Activated CD4-positive, CD25-positive, alpha-beta regulatory T cell treated with anti-CD3 and anti-CD28 coated beads, Interleukin-2, amount 50 U/mL, for 16 hours (primary cell): ENCODE measurements around the gene EEF1A1.
"Not testable (repeated sequence)": the region's sequence is repeated elsewhere in the genome, so short reads cannot be mapped to it uniquely, and the experiment has no call there.

Source experiments
- DNase-seq: peaks from one replicate; pipeline ENCODE4 v3.0.0-alpha.2; 2020; ENCODE audit warnings: low read depth, low spot score

EEF1A1 gene

DNA sequence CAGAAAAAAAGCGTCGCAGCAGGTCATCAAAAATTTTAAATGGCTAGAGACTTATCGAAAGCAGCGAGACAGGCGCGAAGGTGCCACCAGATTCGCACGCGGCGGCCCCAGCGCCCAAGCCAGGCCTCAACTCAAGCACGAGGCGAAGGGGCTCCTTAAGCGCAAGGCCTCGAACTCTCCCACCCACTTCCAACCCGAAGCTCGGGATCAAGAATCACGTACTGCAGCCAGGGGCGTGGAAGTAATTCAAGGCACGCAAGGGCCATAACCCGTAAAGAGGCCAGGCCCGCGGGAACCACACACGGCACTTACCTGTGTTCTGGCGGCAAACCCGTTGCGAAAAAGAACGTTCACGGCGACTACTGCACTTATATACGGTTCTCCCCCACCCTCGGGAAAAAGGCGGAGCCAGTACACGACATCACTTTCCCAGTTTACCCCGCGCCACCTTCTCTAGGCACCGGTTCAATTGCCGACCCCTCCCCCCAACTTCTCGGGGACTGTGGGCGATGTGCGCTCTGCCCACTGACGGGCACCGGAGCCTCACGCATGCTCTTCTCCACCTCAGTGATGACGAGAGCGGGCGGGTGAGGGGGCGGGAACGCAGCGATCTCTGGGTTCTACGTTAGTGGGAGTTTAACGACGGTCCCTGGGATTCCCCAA, at the start of gene EEF1A1:
TSS of gene EEF1A1 (minus strand) at position 345 of the 663 bp plus-strand sequence. CDS start 1,006 bp downstream, outside the sequence.
- DNase-seq = peak; percentile 100

DNA sequence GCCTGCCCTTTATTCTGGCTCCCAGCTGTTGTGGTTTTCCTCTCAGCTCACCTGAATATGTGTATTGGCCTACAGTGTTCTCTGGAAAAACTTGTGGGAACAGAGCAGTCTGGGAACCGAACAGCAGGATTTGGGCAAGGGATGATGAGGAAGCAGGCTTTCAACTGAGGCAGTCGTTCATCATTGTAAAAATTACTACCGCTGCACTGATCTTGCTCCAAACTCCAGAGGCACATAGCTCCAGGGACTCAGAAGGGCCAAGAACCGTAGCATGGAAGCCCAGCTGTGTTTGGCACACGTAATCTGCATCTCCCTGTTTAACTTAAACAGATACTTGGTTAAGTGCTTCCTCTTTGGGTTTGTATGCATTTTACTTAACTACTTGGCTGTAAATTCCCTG, 48.3 kb upstream of the EEF1A1 start:
- DNase-seq = no peak

DNA sequence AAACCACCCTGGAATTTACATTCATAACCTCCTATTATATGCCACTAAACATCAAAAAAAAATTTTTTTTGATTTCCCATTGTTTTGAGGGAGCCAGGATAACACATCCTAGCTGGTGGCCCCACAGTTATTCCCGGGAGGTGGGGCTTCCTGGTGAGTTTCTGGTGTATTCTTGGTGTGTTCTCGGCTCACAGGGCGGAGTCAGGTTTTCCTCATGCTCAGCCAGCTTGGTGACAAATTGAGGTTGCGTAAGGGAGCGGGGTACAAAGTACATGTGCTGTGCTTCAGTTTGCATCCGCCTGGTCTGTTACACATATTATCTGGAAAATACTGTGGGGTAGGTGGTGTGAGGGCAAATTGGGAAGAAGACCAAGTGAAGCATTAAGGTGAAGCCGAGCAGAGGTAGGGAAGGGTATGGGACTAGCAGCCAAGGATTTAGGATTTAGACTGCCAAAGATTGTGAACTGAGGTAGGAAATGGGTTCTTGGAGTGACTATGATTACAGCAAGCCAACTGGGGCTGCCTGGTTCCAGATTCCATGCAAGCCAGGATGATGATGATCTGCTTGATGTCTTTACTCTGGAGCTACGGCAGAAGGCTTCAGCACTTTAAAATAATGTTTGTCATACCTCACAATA, 46.2 kb upstream of the EEF1A1 start:
- no peak for DNase-seq

DNA sequence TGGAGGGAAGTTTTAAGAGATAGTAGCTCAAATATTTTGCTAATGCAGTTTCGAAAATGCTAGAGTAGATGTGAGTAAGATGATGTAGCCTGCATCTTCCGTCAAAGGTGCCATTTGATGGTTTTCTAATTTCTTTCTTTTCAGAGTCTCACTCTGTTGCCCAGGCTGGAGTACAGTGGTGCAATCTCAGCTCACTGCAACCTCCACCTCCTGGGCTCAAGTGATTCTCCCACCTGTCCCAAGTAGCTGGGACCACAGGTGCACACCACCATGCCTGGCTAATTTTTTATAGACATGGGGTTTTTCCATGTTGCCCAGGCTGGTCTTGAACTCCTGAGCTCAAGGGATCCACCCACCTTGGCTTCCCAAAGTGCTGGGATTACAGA, 45.6 kb upstream of the EEF1A1 start:
- DNase-seq = not testable (repeated sequence)

DNA sequence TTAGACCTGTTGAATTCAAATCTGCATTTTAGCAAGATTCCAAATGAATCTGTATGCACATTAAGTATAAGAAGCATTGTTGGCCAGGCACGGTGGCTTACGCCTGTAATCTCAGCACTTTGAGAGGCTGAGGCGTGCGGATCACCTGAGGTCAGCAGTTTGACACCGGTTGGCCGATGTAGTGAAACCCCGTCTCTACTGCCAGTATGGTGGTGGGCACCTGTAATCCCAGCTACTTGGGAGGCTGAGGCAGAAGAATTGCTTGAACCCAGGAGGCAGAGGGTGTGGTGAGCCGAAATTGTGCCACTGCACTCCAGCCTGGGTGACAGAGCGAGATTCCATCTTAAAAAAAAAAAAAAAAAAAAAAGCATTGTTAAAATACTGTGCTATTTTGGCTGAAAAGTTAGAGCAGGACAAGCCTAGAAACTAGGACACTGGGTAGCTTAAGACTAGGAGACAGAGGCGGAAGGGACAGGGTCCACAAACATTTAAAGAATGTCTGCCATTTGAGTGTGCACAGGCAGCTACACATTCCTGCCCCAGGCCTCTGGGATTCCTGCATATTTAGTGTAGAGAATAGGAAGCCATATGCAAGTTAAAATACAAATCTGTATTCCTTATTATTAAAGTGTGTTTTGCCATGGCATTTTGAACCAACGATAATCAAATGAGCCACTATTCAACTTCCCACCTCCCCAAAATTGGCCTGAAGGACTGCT, 45.1 kb upstream of the EEF1A1 start:
- DNase-seq = no peak

DNA sequence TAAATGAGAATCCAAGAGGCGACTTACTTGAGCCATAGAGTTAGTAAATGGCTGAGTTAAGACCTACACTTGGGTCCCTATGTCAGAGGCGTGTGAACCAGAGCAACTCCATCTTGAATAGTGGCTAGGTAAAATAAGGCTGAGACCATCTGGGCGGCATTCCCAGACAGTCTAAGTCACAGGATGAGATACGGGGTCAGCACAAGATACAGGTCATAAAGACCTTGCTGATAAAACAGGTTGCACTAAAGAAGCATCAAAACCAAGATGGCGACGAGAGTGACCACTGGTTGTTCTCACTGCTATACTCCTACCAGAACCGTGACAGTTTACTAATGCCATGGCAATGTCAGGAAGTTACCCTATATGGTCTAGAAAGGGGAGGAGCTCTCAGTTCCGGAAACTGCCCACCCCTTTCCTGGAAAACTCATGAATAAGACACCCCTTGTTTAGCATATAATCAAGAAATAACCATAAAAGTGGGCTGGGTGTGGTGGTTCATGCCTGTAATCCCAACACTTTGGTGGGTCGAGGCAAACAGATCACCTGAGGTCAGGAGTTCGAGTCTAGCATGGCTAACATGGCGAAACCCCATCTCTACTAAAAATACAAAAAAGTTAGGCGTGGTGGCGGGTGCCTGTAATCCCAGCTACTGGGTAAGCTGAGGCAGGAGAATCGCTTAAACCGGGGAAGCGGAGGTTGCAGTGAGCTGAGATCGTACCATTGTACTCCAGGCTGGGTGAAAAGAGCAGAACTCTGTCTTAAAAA, 43.9 kb upstream of the EEF1A1 start:
- no peak for DNase-seq

DNA sequence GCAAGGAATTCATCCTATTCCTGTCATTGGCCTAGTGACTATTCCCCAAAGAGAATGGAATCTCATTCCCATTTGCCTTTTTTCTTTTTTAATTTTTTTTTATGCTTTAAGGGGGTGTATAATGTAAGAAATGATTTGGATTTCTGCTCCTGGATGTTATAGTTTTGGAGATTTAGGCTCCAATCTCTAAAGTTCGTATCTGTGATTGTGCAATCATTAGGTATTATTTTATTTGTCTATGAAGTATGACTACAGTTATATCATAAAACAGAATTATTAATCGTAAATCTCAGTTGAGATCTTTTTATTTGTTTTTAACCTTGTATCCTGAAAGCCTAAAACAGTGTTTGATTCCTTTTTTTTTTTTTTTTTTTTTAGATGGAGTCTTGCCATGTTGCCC, 41.7 kb upstream of the EEF1A1 start:
- no peak for DNase-seq

DNA sequence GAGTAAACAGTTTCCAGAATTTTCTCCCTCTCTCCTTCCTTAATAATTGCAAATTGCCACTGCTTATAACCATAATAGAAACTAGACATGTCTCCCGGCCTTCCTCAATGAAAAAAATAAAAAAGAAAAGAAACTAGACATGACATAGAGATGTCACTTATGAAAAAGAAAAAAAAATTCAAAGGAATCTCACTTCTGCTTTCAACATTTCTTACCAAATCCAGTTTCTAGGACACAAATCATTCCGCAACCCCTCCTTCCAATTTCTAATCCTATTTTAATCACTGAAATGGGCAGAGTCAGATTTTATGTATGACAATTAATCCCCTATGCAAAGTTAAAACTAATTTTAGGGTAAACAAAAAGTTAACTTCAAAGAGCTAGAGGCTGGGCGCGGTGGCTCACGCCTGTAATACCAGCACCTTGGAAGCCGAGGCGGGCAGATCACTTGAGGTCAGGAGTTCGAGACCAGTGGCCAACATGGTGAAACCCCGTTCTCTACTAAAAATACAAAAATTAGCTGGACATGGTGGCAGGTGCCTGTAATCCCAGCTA, 40.1 kb upstream of the EEF1A1 start:
- DNase-seq = no peak

DNA sequence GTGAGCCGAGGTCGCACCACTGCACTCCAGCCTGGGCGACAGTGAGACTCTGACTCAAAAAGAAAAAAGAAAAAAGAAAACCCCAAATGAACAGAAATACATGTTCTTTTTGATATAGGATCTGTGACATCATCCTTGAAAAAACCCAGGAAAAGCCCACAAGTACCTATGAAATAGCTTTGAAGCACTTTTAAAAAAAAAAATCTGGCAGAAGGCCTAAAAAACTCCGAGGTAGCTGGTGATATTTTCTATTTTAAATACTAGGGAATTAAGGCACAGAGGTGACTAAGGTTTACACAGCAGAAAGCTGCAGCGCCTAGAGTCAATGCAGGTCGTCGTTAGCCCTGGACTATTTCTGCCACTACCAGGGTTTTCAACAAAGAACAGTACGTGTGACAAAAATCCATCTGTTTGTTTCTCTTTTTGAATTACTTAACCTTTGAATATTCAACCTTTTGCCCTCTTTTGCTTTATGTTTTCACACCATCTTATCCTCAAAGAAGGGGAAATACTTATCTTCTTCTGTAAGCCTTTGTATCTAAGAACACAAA, 39.4 kb upstream of the EEF1A1 start:
- no peak for DNase-seq

DNA sequence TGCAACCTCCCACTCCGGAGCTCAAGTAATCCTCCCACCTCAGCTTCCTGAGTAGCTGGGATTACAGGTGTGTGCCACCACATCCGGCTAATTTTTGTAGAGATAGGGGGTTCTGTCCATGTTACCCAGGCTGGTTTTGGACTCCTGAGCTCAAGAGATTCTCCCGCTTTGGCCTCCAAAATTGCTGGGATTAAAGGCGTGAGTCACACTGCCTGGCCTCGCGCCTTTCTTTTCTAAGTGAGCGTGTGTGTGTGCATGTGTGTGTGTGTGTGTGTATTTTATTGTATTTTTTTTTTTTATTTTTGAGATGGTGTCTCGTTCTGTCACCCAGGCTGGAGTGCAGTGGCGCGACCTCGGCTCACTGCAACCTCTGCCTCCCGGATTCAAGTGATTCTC, 38.6 kb upstream of the EEF1A1 start:
- DNase-seq = not testable (repeated sequence)

DNA sequence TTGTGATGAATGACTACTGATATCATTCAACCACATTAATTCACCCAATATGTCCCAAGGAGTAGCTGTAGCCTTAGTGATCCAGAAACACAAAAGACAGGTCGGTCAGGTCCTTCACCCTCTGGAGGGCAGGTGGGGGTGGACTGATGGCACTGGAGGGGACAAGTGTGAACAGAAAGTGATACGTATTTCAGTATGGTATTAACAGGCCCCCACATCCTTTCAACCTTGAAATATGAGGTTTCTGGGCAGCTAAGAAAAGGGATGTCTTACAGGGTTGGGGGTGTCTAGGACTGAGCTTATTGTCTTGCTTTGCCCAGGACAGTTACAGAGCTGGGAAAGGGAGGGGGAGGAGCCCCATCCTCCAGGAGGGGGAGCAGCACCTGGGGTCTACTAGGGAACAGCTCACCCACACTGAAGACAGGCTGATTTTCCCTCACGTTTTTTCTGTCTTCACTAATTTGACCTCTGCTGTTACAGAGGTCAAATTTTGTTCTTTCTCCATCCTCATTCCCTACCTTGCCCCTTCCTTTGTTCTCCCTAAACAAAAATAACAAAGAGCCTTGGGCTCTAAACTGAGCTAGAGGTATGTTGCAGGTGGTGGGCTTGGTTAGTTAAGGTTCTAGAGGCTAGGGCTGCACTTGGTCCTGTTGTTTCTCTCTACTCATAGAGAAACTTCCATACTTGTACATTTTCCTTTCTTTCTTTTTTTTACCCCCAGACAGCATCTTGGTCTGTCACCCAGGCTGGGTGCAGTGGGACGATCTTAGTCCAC, 38.0 kb upstream of the EEF1A1 start:
- no peak for DNase-seq

DNA sequence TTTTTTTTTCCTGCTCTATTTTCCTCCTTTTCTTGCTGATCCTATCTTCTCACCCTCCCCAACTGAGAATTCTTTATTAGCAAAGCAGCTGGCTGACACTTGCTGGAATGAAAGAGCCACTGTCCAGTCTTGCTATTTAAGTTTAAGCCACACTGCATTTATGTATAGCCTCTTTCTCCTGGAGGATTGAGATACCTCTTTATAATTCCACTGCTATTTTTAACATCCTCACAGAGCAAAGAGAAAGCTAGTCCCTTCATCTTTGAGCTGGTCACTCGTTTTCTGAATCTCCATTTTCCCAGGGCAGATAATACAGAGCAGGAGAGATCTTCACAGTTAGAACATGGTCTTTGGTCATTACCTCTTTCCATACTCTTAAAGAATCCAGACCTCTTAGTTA, 36.0 kb upstream of the EEF1A1 start:
- DNase-seq = no peak

DNA sequence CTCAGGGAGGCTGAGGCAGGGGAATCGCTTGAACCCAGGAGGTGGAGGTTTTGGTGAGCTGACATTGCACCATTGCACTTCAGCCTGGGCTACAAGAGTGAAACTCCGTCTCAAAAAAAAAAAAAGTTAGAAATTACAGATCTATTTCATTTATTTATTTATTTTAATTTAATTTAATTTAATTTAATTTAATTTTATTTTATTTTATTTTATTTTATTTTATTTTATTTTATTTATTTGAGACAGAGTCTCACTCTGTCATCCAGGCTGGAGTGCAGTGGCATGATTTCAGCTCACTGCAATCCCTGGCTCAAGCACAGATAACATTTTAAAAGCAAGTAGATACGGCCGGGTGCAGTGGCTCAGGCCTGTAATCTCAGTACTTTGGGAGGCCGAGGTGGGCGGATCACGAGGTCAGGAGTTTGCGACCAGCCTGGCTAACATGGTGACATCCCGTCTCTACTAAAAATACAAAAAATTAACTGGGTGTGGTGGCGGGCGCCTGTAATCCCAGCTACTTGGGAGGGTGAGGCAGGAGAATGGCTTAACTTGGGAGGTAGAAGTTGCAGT, 34.6 kb upstream of the EEF1A1 start:
- not testable (repeated sequence) for DNase-seq

DNA sequence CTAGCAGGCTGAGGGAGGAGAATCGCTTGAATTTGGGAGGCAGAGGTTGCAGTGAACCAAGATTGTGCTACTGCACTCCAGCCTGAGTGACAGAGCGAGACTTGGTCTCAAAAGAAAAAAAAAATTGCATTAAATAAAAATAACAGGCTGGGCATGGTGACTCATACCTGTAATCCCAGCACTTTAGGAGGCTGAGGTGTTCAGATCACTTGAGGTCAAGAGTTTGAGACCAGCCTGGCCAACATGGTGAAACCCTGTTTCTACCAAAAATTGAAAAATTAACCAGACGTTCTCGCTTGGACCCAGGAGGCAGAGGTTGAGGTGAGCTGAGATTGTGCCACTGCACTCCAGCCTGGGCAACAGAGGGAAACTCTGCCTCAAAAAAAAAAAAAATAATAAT, 30.3 kb upstream of the EEF1A1 start:
- not testable (repeated sequence) for DNase-seq

DNA sequence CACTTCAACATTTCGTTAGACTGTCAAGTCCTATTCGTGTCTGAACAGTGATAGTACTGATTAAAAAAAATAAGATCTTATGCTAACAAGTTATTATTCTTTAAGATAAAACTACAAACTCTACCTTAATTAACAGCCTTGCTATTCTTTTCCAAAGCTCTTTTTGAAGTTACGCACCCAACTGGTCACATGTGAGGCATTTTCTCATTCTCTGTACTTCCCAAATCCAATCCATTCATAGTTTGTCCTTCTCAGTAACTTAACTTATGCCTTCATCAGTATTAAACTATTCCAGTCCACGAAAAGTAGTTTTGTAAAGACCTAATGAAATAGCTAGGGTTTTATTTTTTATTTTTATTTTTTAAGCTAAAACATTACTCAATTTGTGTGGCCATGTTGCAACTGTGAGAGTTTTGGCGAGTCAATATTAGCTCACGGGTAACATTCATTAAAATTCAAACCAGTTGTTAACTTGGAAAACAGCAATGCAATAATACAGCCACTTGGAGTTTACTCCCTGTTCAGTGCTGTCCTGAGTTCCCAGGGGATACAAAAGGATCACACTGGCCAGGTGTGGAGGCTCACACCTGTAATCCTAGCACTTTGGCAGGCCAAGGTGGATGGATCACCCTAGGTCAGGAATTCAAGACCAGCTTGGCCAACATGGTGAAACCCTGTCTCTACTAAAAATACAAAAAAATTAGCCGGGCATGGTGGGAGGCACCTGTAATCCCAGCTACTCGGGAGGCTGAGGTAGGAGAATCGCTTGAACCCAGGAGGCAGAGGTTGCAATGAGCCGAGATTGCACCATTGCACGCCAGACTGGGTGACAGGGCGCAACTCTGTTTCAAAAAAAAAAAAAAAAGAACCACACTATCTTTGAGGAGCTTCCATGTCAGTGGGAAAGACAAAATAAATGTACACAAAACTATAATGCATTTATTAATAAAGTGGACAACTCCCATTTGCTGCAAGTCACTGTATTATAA, 27.9 kb upstream of the EEF1A1 start:
- DNase-seq = no peak

DNA sequence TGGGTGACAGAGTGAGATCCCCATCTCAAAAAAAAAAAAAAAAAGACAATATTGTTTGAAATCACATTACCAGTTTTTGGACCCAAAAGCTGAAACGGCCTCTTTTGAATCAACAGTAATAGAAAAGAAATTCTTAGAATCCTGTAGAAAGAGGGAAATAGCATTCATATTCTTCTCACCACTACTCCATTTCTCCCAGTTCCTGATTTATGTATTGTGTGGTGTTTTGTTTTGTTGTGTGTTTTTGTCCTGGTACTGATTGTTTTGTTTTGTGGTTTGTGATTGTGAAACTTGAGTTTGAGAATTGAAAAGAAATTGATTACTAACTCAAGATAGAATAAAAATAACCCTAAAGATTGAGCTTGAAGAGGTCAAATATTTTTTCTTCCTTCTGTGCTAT, 26.2 kb upstream of the EEF1A1 start:
- DNase-seq = no peak

DNA sequence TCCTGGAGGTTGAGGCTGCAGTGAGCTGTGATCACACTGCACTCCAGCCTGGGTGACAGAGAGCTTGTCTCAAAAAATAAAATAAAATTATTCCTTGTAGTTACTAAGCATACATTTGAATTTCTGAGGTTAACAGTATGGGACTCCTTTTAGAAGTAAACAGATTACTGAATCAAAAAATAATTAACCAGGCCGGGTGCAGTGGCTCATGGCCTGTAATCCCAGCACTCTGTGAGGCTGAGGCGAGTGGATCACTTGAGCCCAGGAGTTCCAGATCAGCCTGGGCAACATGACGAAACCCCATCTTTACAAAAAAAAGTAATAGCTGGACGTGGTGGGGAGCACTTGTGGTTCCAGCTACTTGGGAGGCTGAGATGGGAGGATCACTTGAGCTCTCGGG, 22.1 kb upstream of the EEF1A1 start:
- DNase-seq = no peak

DNA sequence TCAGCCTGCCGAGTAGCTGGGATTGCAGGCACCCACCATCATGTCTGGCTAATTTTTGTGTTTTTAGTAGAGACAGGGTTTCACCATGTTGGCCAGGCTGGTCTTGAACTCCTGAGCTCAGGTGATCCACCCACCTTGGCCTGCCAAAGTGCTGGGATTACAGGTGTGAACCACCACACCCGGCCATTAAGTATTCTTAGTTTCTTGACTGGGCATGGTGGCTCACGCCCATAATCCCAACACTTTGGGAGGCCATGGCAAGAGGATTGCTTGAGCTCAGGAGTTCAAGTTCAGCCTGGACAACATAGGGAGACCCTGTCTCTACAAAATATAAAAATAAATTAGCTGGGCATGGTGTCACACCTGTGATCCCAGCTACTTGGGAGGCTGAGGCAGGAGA, 21.6 kb upstream of the EEF1A1 start:
- not testable (repeated sequence) for DNase-seq

DNA sequence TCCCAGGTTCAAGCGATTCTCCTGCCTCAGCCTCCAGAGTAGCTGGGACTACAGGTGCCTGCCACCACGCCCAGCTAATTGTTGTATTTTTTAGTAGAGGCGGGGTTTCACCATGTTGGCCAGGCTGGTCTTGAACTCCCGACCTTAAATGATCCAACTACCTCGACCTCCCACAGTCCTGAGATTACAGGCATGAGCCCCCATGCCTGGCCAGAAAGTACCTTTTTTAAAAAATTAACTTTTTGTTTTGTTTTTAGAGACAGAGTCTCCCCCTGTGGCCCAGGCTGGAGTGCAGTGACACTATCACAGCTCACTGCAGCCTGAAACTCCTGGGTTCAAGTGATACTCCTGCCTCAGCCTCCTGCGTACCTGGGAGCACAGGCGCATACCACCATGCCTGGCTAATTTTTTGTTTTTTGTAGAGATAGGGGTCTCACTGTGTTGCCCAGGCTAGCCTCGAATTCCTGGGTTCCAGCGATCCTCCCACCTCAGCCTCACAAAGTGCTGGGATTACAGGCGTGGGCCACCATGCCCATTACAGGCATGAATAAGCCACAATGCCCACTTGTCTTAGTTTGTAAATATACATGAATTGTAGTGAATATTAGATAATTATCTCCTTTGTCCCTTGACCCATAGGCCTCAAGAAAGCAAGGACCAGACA, 17.4 kb upstream of the EEF1A1 start:
- DNase-seq = no peak
